ENCODE results near the gene PNLIPRP2.

DNA sequence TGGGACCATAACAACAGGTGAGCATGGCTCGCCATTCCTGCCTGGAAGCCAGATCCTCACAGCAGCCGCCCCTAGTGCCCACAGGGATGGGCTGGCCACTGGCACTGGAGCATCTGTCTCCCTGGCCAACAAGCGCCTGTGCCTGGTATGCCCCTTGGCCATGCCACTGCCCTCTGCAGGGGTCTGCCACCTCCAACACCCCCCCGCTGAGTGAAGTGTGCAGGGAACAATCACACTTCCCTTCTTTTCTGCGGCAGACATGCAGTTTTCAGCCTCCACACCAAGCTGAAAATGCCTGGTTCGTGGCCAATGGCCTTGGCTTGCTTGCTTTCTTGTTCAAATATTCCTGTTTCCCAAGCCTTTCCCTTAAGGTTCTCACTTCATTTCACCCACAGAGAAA, 70.9 kb downstream of the PNLIPRP2 start:
- TF ChIP-seq ZNF140 (tag by site-specific recombination; IDR thresholded peaks at IDR 0.05) (no peak), ZNF302 (tag by site-specific recombination; IDR thresholded peaks at IDR 0.05; ENCODE audit: low read depth) (no peak), ZNF292 (tag by site-specific recombination; IDR thresholded peaks at IDR 0.05; ENCODE audit: borderline replicate concordance, low read depth) (no peak), TCF7L2 (IDR thresholded peaks at IDR 0.05; ENCODE audit: borderline replicate concordance, low read depth, low read length) (no peak), ZNF311 (tag by site-specific recombination; IDR thresholded peaks at IDR 0.05; ENCODE audit: borderline replicate concordance) (no peak), ZEB2 (tag by site-specific recombination; IDR thresholded peaks at IDR 0.05) (no peak)
- TF ChIP-seq, protein P1, sequence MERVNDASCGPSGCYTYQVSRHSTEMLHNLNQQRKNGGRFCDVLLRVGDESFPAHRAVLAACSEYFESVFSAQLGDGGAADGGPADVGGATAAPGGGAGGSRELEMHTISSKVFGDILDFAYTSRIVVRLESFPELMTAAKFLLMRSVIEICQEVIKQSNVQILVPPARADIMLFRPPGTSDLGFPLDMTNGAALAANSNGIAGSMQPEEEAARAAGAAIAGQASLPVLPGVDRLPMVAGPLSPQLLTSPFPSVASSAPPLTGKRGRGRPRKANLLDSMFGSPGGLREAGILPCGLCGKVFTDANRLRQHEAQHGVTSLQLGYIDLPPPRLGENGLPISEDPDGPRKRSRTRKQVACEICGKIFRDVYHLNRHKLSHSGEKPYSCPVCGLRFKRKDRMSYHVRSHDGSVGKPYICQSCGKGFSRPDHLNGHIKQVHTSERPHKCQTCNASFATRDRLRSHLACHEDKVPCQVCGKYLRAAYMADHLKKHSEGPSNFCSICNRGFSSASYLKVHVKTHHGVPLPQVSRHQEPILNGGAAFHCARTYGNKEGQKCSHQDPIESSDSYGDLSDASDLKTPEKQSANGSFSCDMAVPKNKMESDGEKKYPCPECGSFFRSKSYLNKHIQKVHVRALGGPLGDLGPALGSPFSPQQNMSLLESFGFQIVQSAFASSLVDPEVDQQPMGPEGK (tag by site-specific recombination; IDR thresholded peaks at IDR 0.05), result no peak

Data from HEK293 (cell line).